Activated CD4-positive, alpha-beta T cell treated with anti-CD3 and anti-CD28 coated beads, Interleukin-2, amount 10 ng/mL, durations not matched to agents 24 days and 14 days (primary cell): ENCODE data around the gene IFIT3. TPM values are rescaled to one million over a fixed set of nuclear protein-coding genes. Genes with fewer than 3 reads are reported as not detected.

Experiments
- DNase-seq: peaks from one replicate; pipeline ENCODE4 v3.0.0; 2022
- H3K27ac Mint-ChIP-seq: one replicate; pipeline ENCODE4 v1.8.0; 2022; ENCODE audit warnings: mild to moderate bottlenecking, mixed read lengths
- H3K27me3 Mint-ChIP-seq: one replicate; pipeline ENCODE4 v1.8.0; 2022; ENCODE audit warnings: mixed read lengths
- H3K36me3 Mint-ChIP-seq: one replicate; pipeline ENCODE4 v1.8.0; 2022; ENCODE audit warnings: low read depth, mild to moderate bottlenecking, mixed read lengths
- H3K4me1 Mint-ChIP-seq: one replicate; pipeline ENCODE4 v1.8.0; 2021; ENCODE audit warnings: mixed read lengths
- H3K4me3 Mint-ChIP-seq: one replicate; pipeline ENCODE4 v1.8.0; 2022; ENCODE audit warnings: mild to moderate bottlenecking, moderate library complexity, mixed read lengths
- H3K9me3 Mint-ChIP-seq: one replicate; pipeline ENCODE4 v1.8.0; 2021; ENCODE audit warnings: mixed read lengths
- intact Hi-C: fragments of 100-400 bp; cut with micrococcal nuclease; formaldehyde crosslinking; loops from one replicate; pipeline ENCODE4 v1.15.1; 2023
- total RNA-seq: library from RNA; stranded (reverse); gene quantifications from 2 replicates; pipeline ENCODE4 v1.2.3, GENCODE V29; 2022

Gene IFIT3
- total RNA-seq, 1 donor from 2014 or later, result 1.0 TPM

GRCh38 chr10:89297356-89297755 lies 30.4 kb upstream of the IFIT3 start:
- Mint-ChIP-seq H3K36me3 (peaks cover 6% of the 10 kb centered on the region), H3K9me3 (peaks cover 10% of the 10 kb centered on the region), H3K4me3 (no peak overlapping the region), H3K27me3 (peaks cover 16% of the 10 kb centered on the region), H3K27ac (no peak overlapping the region), H3K4me1 (peaks cover 28% of the 10 kb centered on the region)
- intact Hi-C loops, result loop anchor here (10.0 kb wide), 1 partner anchor 267 kb away; no protein-coding TSS in a partner anchor
- no peak for DNase-seq

- H3K4me3 Mint-ChIP-seq, result no peak overlapping the region
- intact Hi-C loops, result loop anchor here (10.0 kb wide), 1 partner anchor 267 kb away; no protein-coding TSS in a partner anchor
- peaks cover 10% of the 10 kb centered on the region for H3K9me3 Mint-ChIP-seq
- no peak for DNase-seq
- no peak overlapping the region for H3K27ac Mint-ChIP-seq
- peaks cover 33% of the 10 kb centered on the region for H3K4me1 Mint-ChIP-seq
- peaks cover 14% of the 10 kb centered on the region for H3K27me3 Mint-ChIP-seq
- H3K36me3 Mint-ChIP-seq, result peaks cover 6% of the 10 kb centered on the region
Measured at GRCh38 chr10:89297791-89298190, 30.0 kb upstream of the IFIT3 start.

GRCh38 chr10:89299031-89299430 lies 28.8 kb upstream of the IFIT3 start:
- intact Hi-C loops, result loop anchor here (10.0 kb wide), 1 partner anchor 266 kb away; no protein-coding TSS in a partner anchor
- no peak overlapping the region for H3K4me3 Mint-ChIP-seq
- H3K4me1 Mint-ChIP-seq, result peaks cover 40% of the 10 kb centered on the region

GRCh38 chr10:89301232-89301631 lies 26.6 kb upstream of the IFIT3 start:
- intact Hi-C loops, result loop anchor here (1.0 kb wide), 1 partner anchor 31 kb away; no protein-coding TSS in a partner anchor
- no peak for DNase-seq
- peaks cover 14% of the 10 kb centered on the region for H3K27me3 Mint-ChIP-seq
- H3K27ac Mint-ChIP-seq, result no peak overlapping the region
- H3K9me3 Mint-ChIP-seq, result peaks cover 10% of the 10 kb centered on the region
- H3K4me3 Mint-ChIP-seq, result peak overlapping the region; percentile 85
- H3K36me3 Mint-ChIP-seq, result peaks cover 11% of the 10 kb centered on the region
- peaks cover 37% of the 10 kb centered on the region for H3K4me1 Mint-ChIP-seq

More at GRCh38 chr10:89299031-89299430, 28.8 kb upstream of the IFIT3 start:
- Mint-ChIP-seq H3K9me3 (peaks cover 10% of the 10 kb centered on the region), H3K27me3 (peaks cover 16% of the 10 kb centered on the region), H3K36me3 (peaks cover 6% of the 10 kb centered on the region), H3K27ac (no peak overlapping the region)
- no peak for DNase-seq

GRCh38 chr10:89301721-89302445 lies 25.9 kb upstream of the IFIT3 start, which contains the start of gene IFIT2:
IFIT2 (plus strand) TSS chr10:89302046; CDS start chr10:89302124, 78 bp downstream.
- DNase-seq, result peak; percentile 77
- Mint-ChIP-seq H3K27me3 (peaks cover 11% of the 10 kb centered on the region), H3K4me3 (peak within 1 kb of the TSS; percentile 85), H3K27ac (peak within 1 kb of the TSS; percentile 72), H3K36me3 (peaks cover 17% of the 10 kb centered on the region), H3K9me3 (peaks cover 10% of the 10 kb centered on the region), H3K4me1 (peaks cover 34% of the 10 kb centered on the region)
- intact Hi-C loops, result loop anchor here (1.0 kb wide), 1 partner anchor 30 kb away; no protein-coding TSS in a partner anchor

- Mint-ChIP-seq H3K4me3 (peak overlapping the region; percentile 85), H3K27me3 (peaks cover 10% of the 10 kb centered on the region), H3K9me3 (peaks cover 10% of the 10 kb centered on the region), H3K36me3 (peaks cover 23% of the 10 kb centered on the region), H3K4me1 (peaks cover 34% of the 10 kb centered on the region), H3K27ac (no peak overlapping the region)
- no peak for DNase-seq
- intact Hi-C loops, result no loop called here
Measured at GRCh38 chr10:89302625-89303024, 25.2 kb upstream of the IFIT3 start.

GRCh38 chr10:89303161-89303560 lies 24.6 kb upstream of the IFIT3 start:
- Mint-ChIP-seq H3K4me3 (peak overlapping the region; percentile 85), H3K36me3 (peaks cover 27% of the 10 kb centered on the region), H3K4me1 (peaks cover 34% of the 10 kb centered on the region), H3K9me3 (peaks cover 8% of the 10 kb centered on the region), H3K27ac (no peak overlapping the region), H3K27me3 (peaks cover 10% of the 10 kb centered on the region)
- intact Hi-C loops, result no loop called here
- DNase-seq, result no peak

- H3K4me1 Mint-ChIP-seq, result peaks cover 34% of the 10 kb centered on the region
- H3K36me3 Mint-ChIP-seq, result peaks cover 26% of the 10 kb centered on the region
- DNase-seq, result no peak
- intact Hi-C loops, result no loop called here
- H3K9me3 Mint-ChIP-seq, result peaks cover 4% of the 10 kb centered on the region
- peak overlapping the region; percentile 85 for H3K4me3 Mint-ChIP-seq
- H3K27ac Mint-ChIP-seq, result no peak overlapping the region
- peaks cover 7% of the 10 kb centered on the region for H3K27me3 Mint-ChIP-seq
Measured at GRCh38 chr10:89304026-89304425, 23.8 kb upstream of the IFIT3 start.

- intact Hi-C loops, result no loop called here
- Mint-ChIP-seq H3K27me3 (peaks cover 7% of the 10 kb centered on the region), H3K9me3 (peaks cover 1% of the 10 kb centered on the region), H3K4me3 (no peak overlapping the region), H3K36me3 (peaks cover 26% of the 10 kb centered on the region), H3K4me1 (peaks cover 34% of the 10 kb centered on the region), H3K27ac (no peak overlapping the region)
- DNase-seq, result no peak
Measured at GRCh38 chr10:89304446-89304845, 23.4 kb upstream of the IFIT3 start.

- Mint-ChIP-seq H3K36me3 (peaks cover 26% of the 10 kb centered on the region), H3K4me1 (peaks cover 34% of the 10 kb centered on the region), H3K27ac (no peak overlapping the region), H3K4me3 (no peak overlapping the region), H3K9me3 (no peaks in the 10 kb centered on the region), H3K27me3 (peaks cover 7% of the 10 kb centered on the region)
- DNase-seq, result no peak
- intact Hi-C loops, result no loop called here
Measured at GRCh38 chr10:89304925-89305324, 22.9 kb upstream of the IFIT3 start.

GRCh38 chr10:89305766-89306433 lies 21.9 kb upstream of the IFIT3 start:
- Mint-ChIP-seq H3K27ac (no peak overlapping the region), H3K4me3 (no peak overlapping the region), H3K36me3 (peaks cover 27% of the 10 kb centered on the region), H3K4me1 (peaks cover 33% of the 10 kb centered on the region), H3K27me3 (peaks cover 7% of the 10 kb centered on the region), H3K9me3 (no peaks in the 10 kb centered on the region)
- intact Hi-C loops, result no loop called here
- no peak for DNase-seq

GRCh38 chr10:89306434-89307268 lies 21.1 kb upstream of the IFIT3 start:
- H3K27ac Mint-ChIP-seq, result no peak overlapping the region
- no peaks in the 10 kb centered on the region for H3K9me3 Mint-ChIP-seq
- peaks cover 8% of the 10 kb centered on the region for H3K27me3 Mint-ChIP-seq
- no peak overlapping the region for H3K4me3 Mint-ChIP-seq
- intact Hi-C loops, result no loop called here
- DNase-seq, result no peak
- peaks cover 25% of the 10 kb centered on the region for H3K4me1 Mint-ChIP-seq
- peaks cover 27% of the 10 kb centered on the region for H3K36me3 Mint-ChIP-seq

- Mint-ChIP-seq H3K4me1 (peaks cover 21% of the 10 kb centered on the region), H3K4me3 (no peak overlapping the region), H3K36me3 (peaks cover 27% of the 10 kb centered on the region), H3K9me3 (no peaks in the 10 kb centered on the region), H3K27ac (no peak overlapping the region), H3K27me3 (peaks cover 12% of the 10 kb centered on the region)
- no peak for DNase-seq
- intact Hi-C loops, result no loop called here
Measured at GRCh38 chr10:89307269-89307577, 20.6 kb upstream of the IFIT3 start.
